GM21390 (cell line): Measurements from ENCODE around the gene CST8.

Experiments
- ATAC-seq: cut with Tn5 transposase; IDR thresholded peaks from one replicate; pipeline ENCODE4 v1.9.1; 2021; ENCODE audit not compliant: unreplicated experiment

The CST8 gene

DNA sequence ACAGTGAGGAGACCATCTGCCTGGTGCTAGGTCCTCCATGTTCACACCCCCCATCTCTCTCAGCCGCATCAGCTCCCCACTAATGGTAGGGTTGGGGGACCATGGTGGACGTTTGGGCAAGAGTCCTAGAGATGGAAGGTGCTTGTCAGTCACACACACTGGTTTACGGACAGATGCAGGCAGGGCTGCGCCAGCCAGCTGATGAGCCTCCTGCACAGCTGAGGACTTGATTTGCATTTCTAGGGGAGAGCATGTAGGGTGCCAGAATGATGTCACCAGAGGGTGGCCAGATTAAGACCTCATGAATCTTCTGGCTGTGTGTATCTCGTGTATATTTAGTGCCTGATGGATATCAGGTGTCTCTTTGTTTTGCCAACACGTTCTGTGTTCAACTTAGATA lies 28.6 kb downstream of the CST8 start:
- no peak for ATAC-seq

DNA sequence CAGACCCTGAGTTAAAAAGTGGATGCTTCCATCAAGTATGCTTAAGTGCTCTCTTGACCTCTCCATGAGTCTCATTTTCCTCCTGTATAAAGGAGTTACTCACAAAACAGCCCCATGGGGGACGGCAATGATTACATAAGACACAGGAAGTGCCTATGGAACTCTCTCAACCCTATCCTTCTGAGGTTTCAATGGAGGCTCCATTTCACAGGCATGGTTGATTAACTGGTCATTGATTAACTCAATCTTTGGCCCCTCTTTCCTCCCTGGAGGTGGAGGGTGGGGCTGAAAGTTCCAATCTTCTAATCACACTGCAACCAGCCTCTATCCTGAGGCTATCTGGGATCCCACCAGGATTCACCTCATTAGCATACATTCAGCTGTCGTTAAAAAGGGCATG lies 29.3 kb downstream of the CST8 start:
- no peak for ATAC-seq

DNA sequence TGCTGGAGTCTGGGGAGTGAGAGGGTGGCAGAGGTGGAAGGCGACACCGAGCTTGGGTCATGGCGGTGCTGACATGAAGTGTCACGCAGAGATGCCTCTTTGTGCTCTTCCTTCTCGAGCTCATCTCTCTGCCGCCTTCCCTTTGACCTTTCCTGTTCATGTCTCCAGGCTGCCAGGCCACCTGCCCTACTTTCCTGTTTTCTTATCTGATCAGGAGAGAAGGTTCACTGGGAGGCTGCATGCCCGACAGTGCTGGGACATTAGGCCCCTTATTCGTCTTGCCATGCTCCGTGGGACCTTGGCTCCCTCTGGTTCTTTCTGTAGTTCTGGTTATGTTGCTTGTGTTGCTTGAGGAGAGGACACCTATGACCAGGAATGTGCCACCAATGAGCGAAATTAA lies 33.2 kb downstream of the CST8 start:
- ATAC-seq = no peak

DNA sequence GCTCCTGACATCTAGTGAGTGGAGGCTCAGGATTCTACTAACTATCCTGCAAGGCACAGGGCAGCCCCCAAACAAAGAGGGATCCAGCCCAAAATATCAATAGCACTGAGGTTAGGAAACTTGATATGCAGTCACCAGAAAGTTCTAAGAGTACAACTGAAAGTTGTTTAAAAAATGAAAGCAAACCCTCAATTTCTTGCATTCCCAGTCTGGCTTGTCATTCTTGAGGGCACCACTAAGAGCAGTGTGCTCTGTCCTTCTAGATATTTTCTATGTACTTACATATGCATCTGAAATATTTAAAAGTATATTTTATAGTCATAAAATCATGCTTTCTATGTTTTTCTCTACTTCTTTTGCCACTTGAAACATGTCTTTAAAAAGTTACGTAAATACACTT lies 35.9 kb downstream of the CST8 start:
- no peak for ATAC-seq

DNA sequence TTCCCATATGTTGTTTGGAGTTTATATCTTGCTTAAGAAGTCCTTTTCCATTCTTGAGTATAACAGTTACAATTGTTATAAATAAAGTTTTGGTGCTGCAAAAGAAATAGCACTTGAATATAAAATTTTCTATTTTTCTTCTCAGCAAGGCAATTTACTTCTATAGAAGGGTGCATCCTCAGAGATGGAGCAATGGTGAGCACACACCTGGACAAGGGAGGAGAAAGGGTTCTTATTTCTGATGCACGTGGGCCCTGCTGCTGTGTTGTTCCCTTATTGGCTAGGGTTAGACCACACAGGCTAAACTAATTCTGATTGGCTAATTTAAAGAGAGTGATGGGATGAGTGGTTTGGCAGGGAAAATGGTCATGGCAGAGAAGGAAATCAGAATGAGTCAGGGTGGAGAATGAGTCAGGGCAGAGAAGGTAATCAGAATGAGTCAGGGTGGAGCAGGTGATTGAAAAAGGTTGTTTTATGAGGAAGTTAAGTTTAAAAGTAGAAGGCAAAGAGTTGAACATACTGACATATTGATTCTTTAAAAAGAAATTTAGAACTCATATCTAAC lies 38.0 kb downstream of the CST8 start:
- no peak for ATAC-seq

DNA sequence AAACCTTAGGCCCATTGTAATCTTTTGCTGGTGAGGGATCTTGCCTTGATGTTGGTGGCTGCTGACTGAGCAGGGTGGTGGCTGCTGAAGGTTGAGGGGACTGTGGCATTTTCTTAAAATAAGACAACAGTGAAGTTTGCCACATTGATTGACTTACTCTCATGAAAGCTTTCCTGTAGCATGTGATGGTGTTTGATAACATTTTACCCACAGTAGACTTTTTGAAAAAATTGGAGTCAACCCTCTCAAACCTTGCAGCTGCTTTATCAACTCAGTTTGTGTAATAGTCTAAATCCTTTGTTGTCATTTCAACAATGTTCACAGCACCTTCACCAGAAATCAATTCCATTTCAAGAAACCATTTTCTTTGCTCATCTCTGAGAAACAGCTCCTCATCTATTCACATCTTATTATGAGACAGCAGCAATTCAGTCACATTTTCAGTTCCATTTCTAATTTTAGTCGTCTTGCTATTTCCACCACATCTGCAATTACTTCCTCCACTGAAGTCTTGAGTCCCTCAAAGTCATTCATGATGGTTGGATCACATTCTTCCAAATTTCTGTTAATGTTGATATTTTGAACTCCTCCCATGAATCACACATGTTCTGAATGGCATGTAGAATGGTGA lies 40.1 kb downstream of the CST8 start:
- no peak for ATAC-seq

DNA sequence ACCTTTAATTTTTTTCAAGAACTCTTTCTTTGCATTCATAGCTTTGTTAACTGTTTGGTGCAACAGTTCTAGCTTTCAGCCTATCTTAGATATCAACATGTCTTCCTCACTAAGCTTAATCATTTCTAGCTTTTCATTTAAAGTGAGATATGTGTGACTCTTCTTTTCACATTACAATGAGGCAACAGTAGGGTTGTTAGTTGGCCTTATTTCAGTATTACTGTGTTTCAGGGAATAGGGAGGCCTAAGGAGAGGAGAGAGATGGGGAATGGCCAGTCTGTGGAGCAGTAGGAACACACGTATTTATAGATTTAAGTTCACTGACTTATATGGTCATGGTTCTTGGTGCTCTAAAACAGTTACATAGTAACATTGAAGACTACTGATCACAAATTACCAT lies 41.6 kb downstream of the CST8 start:
- no peak for ATAC-seq

DNA sequence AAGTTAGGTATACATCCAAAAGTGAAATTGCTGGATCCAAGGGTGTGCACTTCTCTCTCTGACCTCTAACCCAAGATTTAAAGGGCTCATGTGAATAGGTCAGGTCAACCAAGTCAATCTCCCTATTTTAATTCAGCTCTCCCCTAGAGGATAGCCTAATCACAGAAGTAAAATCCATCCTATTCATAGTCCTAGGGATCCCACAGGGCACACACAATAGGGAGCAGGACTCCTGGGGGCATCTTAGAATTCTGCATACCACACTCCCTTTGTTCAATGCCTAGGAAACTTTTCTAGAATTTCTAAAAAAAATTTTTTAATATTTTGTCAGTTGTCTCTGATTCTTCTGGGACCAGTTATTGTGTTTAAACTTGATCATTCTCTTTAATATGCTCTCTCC lies 42.2 kb downstream of the CST8 start:
- no peak for ATAC-seq

DNA sequence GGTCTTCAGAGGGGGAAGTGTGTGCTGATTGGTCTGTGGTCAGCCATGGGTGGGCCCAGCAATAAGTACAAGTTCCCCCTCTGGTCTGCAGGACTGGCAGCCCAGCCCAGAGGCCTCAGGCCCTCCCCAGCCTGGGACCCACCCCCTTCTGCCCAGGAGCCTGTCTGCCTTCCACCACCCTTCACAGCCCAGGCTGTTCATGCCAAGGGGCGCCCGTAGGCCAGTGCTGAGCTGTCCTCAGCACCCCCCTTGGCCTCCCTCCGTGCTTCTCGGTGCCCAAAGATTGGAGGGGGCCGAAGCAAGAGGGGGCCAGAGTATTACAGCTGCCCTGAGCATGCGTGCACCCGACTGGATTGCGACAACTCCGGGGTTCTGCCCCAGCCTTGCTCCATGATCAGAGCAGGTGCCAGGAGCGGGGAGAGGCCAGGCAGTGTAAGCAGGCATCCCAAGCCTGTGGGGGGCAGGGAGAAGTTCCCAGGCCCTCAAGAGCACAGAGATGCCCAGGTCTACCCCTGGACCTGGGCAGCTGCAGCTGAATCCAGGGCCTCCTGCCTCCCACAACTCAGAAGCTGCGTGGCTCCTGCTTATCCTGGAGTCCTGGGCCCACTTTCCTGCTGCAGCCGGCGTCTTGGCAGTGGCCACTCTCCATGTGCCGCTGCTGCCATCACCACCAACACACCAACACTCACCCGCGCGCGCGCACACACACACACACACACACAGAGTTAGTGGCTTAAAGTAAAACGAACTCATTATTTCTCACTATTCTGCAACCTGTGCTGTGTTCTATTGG lies 44.1 kb downstream of the CST8 start:
- ATAC-seq = no peak

DNA sequence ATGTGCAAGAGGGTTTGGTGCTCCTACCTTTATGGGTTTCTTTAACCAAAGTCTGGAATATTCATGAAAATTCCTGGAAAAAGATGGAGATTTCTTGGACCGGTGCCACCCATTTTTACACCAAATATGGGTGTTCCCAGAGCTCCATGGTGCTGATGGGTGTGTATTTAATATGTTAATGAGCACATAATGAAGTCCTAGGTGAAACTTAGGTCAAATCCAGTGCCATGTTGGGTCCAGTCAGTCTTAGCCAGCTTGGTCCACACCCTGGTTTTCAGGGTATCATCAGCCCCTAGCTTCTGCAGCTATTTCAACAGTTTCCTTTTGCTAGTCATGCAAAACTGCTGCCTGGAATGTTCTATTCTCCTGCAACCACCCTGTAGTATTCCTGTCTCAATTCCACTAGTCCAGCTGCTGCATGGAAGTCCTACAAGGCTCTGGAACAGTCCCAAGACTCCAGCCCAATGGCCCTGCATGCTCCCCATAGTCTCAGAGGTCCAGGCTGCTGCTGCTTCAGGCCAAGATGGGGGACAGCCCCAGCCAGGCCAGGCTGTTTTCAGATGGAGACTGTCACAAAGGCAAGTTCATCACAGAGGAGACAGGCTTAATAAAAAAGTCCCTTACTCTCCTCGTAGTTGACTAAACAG lies 45.5 kb downstream of the CST8 start:
- ATAC-seq = no peak

DNA sequence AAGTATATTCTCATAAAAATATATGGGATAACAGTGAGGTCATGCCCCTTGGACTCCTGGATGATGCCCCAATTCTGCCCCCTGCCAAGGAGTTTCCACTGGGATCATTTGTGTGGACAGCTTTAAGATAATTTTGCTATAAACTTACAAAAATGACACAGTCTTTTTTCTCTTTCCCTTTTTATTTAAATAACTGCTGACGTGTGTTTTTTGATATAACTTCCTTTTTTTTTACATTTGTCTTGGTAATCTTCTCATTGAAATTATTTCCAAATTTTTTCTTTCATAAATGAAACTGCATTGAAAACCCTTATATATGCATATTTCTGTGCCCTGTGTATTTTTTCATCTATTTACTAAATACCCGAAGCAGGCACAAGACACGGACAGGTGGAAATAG lies 46.1 kb downstream of the CST8 start:
- no peak for ATAC-seq

DNA sequence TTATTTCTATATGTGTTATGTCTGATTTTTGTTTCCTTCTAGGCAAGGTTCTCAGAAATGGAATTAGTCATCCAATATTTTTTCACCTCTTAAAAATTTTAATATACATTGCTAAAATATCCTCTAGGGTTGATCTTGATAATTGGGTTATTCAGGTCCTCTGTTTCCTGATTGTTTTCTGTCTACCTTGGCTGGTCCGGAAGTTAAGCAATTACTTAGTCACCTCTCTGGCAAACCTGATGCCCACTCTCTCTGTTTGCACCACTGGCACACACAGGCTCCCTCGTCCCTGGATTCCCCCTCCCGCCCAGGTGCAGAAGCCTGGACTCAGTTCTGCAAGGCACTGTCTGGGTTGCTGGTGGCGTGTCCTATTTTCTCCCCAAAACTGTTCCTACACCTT lies 49.7 kb downstream of the CST8 start:
- ATAC-seq = no peak

DNA sequence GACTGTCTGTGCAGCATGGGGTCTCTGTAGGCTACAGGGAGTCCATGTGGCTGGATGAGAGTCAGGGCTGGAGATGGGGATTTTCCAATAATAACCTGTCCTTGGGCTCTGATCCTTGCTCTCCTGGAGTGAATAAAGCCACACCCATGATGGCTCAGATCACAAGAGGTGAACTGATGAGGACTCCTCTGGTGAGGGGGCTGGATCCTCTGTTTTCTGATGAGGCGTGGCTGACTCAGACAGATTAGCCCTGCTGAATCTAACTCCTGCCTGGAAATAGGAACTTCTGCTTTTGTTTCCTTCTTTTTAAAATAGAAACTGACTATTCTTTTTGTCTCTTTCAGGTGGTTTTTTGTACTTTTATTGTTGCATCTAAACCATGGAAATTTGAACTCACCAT lies 50.4 kb downstream of the CST8 start:
- ATAC-seq = no peak

DNA sequence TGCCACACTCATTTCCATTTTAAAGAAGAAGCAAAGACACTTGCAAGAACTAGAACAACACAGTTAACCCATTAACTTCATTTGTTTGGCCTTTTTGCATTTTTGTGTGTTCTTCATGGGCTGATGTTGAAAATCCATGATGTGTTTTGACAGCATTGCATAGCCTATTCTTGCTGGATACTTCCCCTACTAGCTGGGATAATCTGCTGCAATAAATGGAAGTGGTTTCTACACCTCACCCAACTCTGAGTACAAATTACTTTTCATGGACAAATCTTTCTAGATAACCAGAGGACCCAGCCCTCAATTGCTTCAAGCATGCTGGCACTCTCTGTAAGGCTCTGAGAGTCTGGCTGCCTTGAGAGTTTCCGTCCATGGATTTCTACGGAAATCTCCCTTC lies 50.9 kb downstream of the CST8 start:
- no peak for ATAC-seq

DNA sequence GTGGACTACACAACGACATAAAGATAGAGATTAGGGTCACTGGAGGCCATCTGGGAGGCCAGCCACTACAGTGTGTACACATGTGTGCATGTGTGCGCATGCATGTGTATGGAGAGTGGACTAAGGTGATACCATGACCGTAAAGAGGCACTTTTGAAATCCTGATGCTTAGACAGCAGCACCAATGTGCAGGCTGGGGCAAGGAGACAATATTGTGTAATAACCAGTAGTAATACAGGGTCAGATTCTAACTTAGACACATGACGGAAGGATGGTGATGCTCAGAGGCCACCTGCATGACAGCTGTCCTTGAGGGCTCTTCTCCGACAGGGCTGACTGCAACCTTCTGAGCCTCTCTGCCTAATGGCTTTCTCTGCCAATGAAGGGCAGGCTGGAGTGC lies 51.9 kb downstream of the CST8 start:
- ATAC-seq = no peak

DNA sequence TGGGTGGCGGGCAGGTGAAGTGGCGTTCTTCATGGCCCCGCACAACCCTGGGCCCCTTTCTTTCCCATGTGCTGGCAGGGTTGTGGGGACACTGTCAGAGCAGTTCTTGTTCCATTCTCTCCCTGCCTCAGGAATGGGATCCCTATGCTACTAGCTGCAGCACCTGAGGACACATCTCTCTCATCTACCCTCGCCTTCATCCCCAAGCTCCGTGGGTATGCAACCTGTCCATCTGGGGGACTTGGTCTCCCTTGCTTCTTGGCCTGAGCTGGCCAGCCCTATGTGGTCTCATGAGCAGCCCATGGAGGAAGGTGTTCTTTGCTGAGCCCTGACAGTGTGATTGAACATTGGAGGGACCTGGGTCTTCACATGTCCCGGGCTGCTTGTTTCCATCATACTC lies 53.2 kb downstream of the CST8 start:
- no peak for ATAC-seq
